ENCODE results near the gene MEGF11.
A peak's percentile ranks its signal among the peaks of the same experiment; 100 is the strongest.
"Not testable (repeated sequence)": the region's sequence is repeated elsewhere in the genome, so short reads cannot be mapped to it uniquely, and the experiment has no call there.

The MEGF11 gene

GRCh38 chr15:65869954-65870871 lies 383.3 kb downstream of the MEGF11 start:
- Histone ChIP-seq H4K20me1 (ENCODE audit: insufficient read depth, low read length) (peaks cover 13% of the 10 kb centered on the region), H3K27ac (ENCODE audit: low read length) (peak overlapping the region; percentile 79), H3K27me3 (ENCODE audit: low read depth, low read length) (no peaks in the 10 kb centered on the region), H3K4me2 (ENCODE audit: low read length) (peak overlapping the region; percentile 81), H3K9ac (ENCODE audit: low read length) (peak overlapping the region; percentile 88), H2AFZ (ENCODE audit: low read depth, low read length) (peak overlapping the region; percentile 71; the same call in 1 of the 2 replicates), H3K36me3 (replicated peaks; ENCODE audit: low read depth, low read length) (no peaks in the 10 kb centered on the region), H3K79me2 (ENCODE audit: low read length) (peaks cover 57% of the 10 kb centered on the region), H3K4me3 (ENCODE audit: low read length) (peak overlapping the region; percentile 94), H3K9me3 (ENCODE audit: insufficient read depth, low read length) (no peaks in the 10 kb centered on the region), H3K4me1 (ENCODE audit: low read length) (peaks cover 16% of the 10 kb centered on the region)
- TF ChIP-seq, protein P1, sequence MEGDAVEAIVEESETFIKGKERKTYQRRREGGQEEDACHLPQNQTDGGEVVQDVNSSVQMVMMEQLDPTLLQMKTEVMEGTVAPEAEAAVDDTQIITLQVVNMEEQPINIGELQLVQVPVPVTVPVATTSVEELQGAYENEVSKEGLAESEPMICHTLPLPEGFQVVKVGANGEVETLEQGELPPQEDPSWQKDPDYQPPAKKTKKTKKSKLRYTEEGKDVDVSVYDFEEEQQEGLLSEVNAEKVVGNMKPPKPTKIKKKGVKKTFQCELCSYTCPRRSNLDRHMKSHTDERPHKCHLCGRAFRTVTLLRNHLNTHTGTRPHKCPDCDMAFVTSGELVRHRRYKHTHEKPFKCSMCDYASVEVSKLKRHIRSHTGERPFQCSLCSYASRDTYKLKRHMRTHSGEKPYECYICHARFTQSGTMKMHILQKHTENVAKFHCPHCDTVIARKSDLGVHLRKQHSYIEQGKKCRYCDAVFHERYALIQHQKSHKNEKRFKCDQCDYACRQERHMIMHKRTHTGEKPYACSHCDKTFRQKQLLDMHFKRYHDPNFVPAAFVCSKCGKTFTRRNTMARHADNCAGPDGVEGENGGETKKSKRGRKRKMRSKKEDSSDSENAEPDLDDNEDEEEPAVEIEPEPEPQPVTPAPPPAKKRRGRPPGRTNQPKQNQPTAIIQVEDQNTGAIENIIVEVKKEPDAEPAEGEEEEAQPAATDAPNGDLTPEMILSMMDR (IDR thresholded peaks at IDR 0.05; ENCODE audit: low read depth, low read length) = no peak; the same call in 1 of the 2 replicates
- no peak for TF ChIP-seq EZH2phosphoT487 (IDR thresholded peaks at IDR 0.05; ENCODE audit: low read depth)

GRCh38 chr15:65869126-65869953 lies 384.2 kb downstream of the MEGF11 start, which contains the start of gene RAB11A:
RAB11A (plus strand) TSS chr15:65869491; CDS start chr15:65869586, 95 bp downstream.
- Histone ChIP-seq H3K4me3 (ENCODE audit: low read length) (peak within 1 kb of the TSS; percentile 94), H3K9ac (ENCODE audit: low read length) (peak within 1 kb of the TSS; percentile 88), H3K79me2 (ENCODE audit: low read length) (peaks cover 50% of the 10 kb centered on the region), H3K36me3 (replicated peaks; ENCODE audit: low read depth, low read length) (no peaks in the 10 kb centered on the region), H4K20me1 (ENCODE audit: insufficient read depth, low read length) (peaks cover 13% of the 10 kb centered on the region), H3K4me2 (ENCODE audit: low read length) (peak within 1 kb of the TSS; percentile 81), H3K9me3 (ENCODE audit: insufficient read depth, low read length) (no peaks in the 10 kb centered on the region), H3K4me1 (ENCODE audit: low read length) (peaks cover 16% of the 10 kb centered on the region), H3K27me3 (ENCODE audit: low read depth, low read length) (no peaks in the 10 kb centered on the region), H2AFZ (ENCODE audit: low read depth, low read length) (peak within 1 kb of the TSS; percentile 97), H3K27ac (ENCODE audit: low read length) (peak within 1 kb of the TSS; percentile 79)
- no peak for TF ChIP-seq EZH2phosphoT487 (IDR thresholded peaks at IDR 0.05; ENCODE audit: low read depth)
- TF ChIP-seq, protein P1 (IDR thresholded peaks at IDR 0.05; ENCODE audit: low read depth, low read length) = peak; percentile 33

DNA sequence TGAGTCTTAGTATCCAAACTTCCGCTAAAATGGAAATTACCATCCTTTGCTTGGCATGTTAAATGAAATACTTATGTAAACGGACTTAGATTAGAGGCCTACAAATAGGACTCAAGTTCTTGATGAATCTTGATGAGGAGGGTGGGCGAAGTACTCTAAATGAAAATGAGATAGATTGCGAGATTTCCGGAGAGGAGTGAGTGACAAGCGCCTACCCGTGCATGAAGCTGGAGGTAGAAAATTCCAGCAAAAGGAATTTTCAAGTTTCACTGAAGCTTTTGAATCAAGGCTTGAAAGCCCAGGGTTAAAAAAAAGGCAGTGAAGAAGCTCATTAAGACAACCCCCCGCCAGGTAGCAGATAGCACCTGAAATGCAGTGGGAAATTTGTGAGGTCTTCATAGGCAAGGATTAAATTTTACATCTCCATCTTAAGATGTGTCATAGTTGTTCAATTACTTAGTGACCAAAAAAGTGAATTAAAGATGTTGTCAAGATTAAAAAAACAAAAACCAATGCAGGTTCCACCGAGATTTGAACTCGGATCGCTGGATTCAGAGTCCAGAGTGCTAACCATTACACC lies 384.9 kb downstream of the MEGF11 start:
- Histone ChIP-seq H3K4me3 (ENCODE audit: low read length) (peak overlapping the region; percentile 94), H3K4me2 (ENCODE audit: low read length) (peak overlapping the region; percentile 76), H3K27ac (ENCODE audit: low read length) (peak overlapping the region; percentile 79), H3K9me3 (ENCODE audit: insufficient read depth, low read length) (no peaks in the 10 kb centered on the region), H2AFZ (ENCODE audit: low read depth, low read length) (peak overlapping the region; percentile 97; the same call in 1 of the 2 replicates), H3K4me1 (ENCODE audit: low read length) (peaks cover 16% of the 10 kb centered on the region), H4K20me1 (ENCODE audit: insufficient read depth, low read length) (peaks cover 13% of the 10 kb centered on the region), H3K79me2 (ENCODE audit: low read length) (peaks cover 43% of the 10 kb centered on the region), H3K36me3 (replicated peaks; ENCODE audit: low read depth, low read length) (no peaks in the 10 kb centered on the region), H3K27me3 (ENCODE audit: low read depth, low read length) (no peaks in the 10 kb centered on the region), H3K9ac (ENCODE audit: low read length) (peak overlapping the region; percentile 88)
- no peak for TF ChIP-seq EZH2phosphoT487 (IDR thresholded peaks at IDR 0.05; ENCODE audit: low read depth)

DNA sequence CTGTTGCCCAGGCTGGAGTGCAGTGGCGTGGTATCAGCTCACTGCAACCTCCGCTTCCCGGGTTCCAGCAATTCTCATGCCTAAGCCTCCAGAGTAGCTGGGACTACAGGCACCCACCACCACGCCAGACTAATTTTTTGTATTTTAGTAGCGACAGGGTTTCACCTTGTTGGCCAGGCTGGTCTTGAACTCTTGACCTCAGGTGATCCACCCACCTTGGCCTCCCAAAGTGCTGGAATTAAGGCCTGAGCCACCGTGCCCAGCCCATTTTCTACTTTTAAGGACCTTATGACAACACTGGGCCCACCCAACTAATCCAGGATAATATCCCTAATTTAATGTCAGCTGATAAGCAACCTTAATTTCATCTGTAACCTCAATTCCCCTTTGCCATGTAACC lies 385.6 kb downstream of the MEGF11 start:
- peaks cover 36% of the 10 kb centered on the region for H3K79me2 ChIP-seq (ENCODE audit: low read length)
- H3K36me3 ChIP-seq (replicated peaks; ENCODE audit: low read depth, low read length); H3K4me3 ChIP-seq (ENCODE audit: low read length); H2AFZ ChIP-seq (ENCODE audit: low read depth, low read length); H3K27ac ChIP-seq (ENCODE audit: low read length); H3K4me2 ChIP-seq (ENCODE audit: low read length); H3K9me3 ChIP-seq (ENCODE audit: insufficient read depth, low read length); H3K27me3 ChIP-seq (ENCODE audit: low read depth, low read length); H3K9ac ChIP-seq (ENCODE audit: low read length): not testable (repeated sequence)
- peaks cover 13% of the 10 kb centered on the region for H4K20me1 ChIP-seq (ENCODE audit: insufficient read depth, low read length)
- peaks cover 20% of the 10 kb centered on the region for H3K4me1 ChIP-seq (ENCODE audit: low read length)

Measured in OCI-LY3 (cell line).